ENCODE results near the gene NUDCD3.

The NUDCD3 gene

GRCh38 chr7:44486001-44486400 is 4.5 kb downstream of the NUDCD3 start:
- no peak overlapping the region for H3K27ac ChIP-seq
- TF ChIP-seq ZFX (IDR thresholded peaks at IDR 0.05; ENCODE audit: borderline replicate concordance) (no peak), CTCF (IDR thresholded peaks at IDR 0.05) (no peak)

- TF ChIP-seq ZFX (IDR thresholded peaks at IDR 0.05; ENCODE audit: borderline replicate concordance): no peak
- TF ChIP-seq CTCF (IDR thresholded peaks at IDR 0.05): no peak
- no peak overlapping the region for H3K27ac ChIP-seq
These were observed 5.8 kb downstream of the NUDCD3 start for GRCh38 chr7:44484482-44485313.

DNA sequence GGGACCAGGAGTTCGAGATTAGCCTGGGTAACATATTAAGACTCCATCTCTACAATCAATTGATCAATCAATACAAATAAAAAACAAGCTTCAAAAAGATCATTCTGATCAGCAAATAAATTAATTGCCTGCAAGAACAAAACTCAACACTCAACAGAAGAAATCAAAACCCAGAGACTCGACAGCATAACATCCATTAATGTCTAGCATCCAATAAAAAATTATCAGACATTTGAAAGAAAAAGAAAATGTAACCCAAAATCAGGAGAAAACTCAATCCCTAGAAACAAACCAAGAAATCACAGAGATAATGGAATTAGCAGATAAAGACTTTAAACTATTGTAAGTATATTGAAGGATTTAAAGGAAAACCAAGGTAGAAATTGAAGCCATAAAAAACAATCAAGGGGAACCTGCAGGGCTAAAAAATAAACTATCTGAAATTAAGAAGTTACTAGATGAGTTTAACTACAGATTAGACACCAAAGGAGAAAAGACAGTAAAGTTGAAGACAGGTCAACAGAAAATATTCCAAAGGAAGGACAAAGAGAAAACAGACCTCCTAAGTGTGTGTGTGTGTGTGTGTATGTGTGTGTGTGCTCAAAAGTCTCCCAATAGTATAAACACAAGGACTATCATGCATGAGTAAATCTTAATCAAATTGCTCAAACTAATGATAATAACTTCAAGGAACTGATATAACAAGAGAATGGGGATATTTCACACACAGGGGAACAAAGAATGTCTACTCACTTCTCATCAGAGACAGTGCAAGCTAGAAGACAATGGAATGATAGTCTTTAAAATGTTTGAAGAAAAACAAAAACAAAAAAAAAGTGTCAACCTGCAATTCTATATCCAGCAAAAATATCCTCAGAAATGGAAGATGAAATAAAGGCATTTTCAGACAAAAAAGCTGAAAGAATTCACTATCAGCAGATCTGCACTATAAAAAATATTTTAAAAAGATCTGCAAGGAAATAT is 7.7 kb downstream of the NUDCD3 start:
- H3K27ac ChIP-seq: no peak overlapping the region
- no peak for TF ChIP-seq CTCF (IDR thresholded peaks at IDR 0.05)
- TF ChIP-seq ZFX (IDR thresholded peaks at IDR 0.05; ENCODE audit: borderline replicate concordance): no peak

DNA sequence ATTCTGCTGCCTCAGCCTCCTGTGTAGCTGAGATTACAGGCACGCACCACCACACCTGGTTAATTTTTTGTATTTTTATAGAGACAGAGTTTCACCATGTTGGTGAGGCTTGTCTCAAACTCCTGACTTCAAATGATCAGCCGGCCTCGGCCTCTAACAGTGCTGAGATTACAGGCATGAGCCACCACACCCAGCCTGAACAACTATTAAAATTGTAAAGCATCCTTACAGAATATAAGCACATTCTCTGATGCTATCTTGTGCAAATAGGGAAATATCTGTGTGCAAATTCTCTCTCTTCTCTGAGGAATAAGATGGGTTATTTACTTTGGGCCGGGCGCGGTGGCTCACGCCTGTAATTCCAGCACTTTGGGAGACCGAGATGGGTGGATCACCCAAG is 12.5 kb downstream of the NUDCD3 start:
- no peak overlapping the region for H3K27ac ChIP-seq
- TF ChIP-seq ZFX (IDR thresholded peaks at IDR 0.05; ENCODE audit: borderline replicate concordance) (no peak), CTCF (IDR thresholded peaks at IDR 0.05) (no peak)

DNA sequence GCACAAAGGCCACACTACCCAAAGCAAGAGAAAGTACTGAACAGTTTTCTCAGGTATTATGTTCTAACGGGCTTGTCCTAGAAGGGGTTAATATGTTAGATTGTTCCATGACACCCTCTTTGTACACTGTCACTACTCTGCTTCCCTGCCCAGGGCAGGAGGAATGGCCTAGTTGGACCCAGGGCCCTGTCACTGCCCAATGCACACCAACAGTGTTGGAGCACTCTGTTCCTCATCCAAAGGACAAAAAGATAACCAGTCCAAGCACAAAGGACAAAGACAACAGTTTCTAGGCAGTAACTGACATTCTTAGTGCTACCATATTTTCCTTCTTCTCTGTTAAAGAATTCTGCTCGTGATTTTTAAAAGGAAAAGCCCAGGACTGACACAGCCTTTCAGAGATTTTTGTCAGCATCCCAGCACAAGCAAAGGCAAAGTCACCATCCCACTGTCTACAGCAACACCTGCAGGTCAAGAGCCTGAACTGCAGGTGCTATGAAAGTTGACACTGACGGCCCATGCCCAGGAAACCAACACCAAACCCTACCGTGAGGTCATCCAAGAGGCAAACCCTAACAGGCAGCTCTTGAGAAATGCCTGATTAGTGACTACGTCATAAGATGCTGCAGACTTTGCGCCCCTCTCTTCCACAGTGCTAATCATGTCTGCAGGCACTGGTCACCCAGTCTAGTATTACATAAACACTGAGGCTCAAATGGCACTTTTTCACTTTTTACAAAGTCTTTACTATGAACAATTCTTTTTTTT is 13.2 kb downstream of the NUDCD3 start:
- H3K27ac ChIP-seq: no peak overlapping the region
- TF ChIP-seq ZFX (IDR thresholded peaks at IDR 0.05; ENCODE audit: borderline replicate concordance): no peak
- TF ChIP-seq CTCF (IDR thresholded peaks at IDR 0.05): peak; percentile 96

- TF ChIP-seq ZFX (IDR thresholded peaks at IDR 0.05; ENCODE audit: borderline replicate concordance): no peak
- no peak for TF ChIP-seq CTCF (IDR thresholded peaks at IDR 0.05)
These were observed 14.1 kb downstream of the NUDCD3 start for GRCh38 chr7:44476313-44476712.

More at GRCh38 chr7:44476313-44476712, 14.1 kb downstream of the NUDCD3 start:
- no peak overlapping the region for H3K27ac ChIP-seq
